PC-3 (cell line): ENCODE measurements around the gene COLEC12. TPM values are rescaled to one million over a fixed set of nuclear protein-coding genes. Genes with fewer than 3 reads are reported as not detected.
A peak's percentile ranks its signal among the peaks of the same experiment; 100 is the strongest.

Experiments
- ATAC-seq: fragments of 200-7000 bp; cut with Tn5 transposase; 2 replicates; pipeline ENCODE4 v1.9.1; 2020; ENCODE audit warnings: mild to moderate bottlenecking, moderate library complexity
- BruUV-seq: library from RNA; stranded (reverse); fragments of 400-500 nt; replicated peaks from 2 replicates; lab custom pipeline; 2021; lab: Mats Ljungman, UMichigan
- CTCF ChIA-PET: fragments of 300-600 bp; sonication (Branson Sonifier 250); formaldehyde crosslinking; loops from one replicate; lab custom pipeline; 2022; ENCODE audit warnings: antibody characterized with exemption; lab: Charles Lee
- POLR2A ChIA-PET: fragments of 300-600 bp; sonication (Branson Sonifier 250); formaldehyde crosslinking; loops from one replicate; lab custom pipeline; 2022; ENCODE audit warnings: antibody characterized with exemption; ENCODE audit not compliant: unreplicated experiment; lab: Charles Lee
- DNase-seq: peaks from one replicate; pipeline ENCODE4 v3.0.0-alpha.2; 2015
- H2AFZ ChIP-seq: fragments of 300-600 bp; sonication (generic); 2 replicates; pipeline ENCODE4 v1.6.0; 2016; ENCODE audit warnings: antibody characterized with exemption, low read length
- H3F3A ChIP-seq: fragments of 300-600 bp; sonication (generic); one replicate; pipeline ENCODE4 v1.6.0; 2017; ENCODE audit warnings: antibody characterized with exemption, low read length, control low read depth, mild to moderate bottlenecking; ENCODE audit not compliant: unreplicated experiment
- H3K27ac ChIP-seq: fragments of 300-600 bp; sonication (generic); 2 replicates; pipeline ENCODE4 v1.5.1; 2016; ENCODE audit warnings: mild to moderate bottlenecking, low read length
- H3K27me3 ChIP-seq: fragments of 300-600 bp; sonication (generic); 2 replicates; pipeline ENCODE4 v1.6.1; 2016; ENCODE audit warnings: low read length, mixed read lengths
- H3K36me3 ChIP-seq: fragments of 300-600 bp; sonication (generic); 2 replicates; pipeline ENCODE4 v1.6.1; 2016; ENCODE audit warnings: low read depth, mixed run types, low read length, mixed read lengths
- H3K4me1 ChIP-seq: fragments of 300-600 bp; sonication (generic); 2 replicates; pipeline ENCODE4 v1.5.1; 2016; ENCODE audit warnings: low read length; ENCODE audit not compliant: insufficient read depth
- H3K4me2 ChIP-seq: fragments of 300-600 bp; sonication (generic); 2 replicates; pipeline ENCODE4 v1.6.0; 2016; ENCODE audit warnings: low read length
- H3K4me3 ChIP-seq: fragments of 300-600 bp; sonication (generic); 2 replicates; pipeline ENCODE4 v1.5.1; 2016; ENCODE audit warnings: mild to moderate bottlenecking, low read length, mixed read lengths
- H3K79me2 ChIP-seq: fragments of 300-600 bp; sonication (generic); 2 replicates; pipeline ENCODE4 v1.6.1; 2017; ENCODE audit warnings: low read length, mixed read lengths
- H3K9ac ChIP-seq: fragments of 300-600 bp; sonication (generic); 2 replicates; pipeline ENCODE4 v1.6.0; 2016; ENCODE audit warnings: mild to moderate bottlenecking, low read length
- H3K9me2 ChIP-seq: fragments of 300-600 bp; sonication (generic); replicated peaks from 2 replicates; pipeline ENCODE4 v1.6.1; 2016; ENCODE audit warnings: mixed run types, low read length, mixed read lengths
- H3K9me3 ChIP-seq: fragments of 300-600 bp; sonication (generic); 2 replicates; pipeline ENCODE4 v1.6.1; 2016; ENCODE audit warnings: low read length, mixed read lengths
- H4K20me1 ChIP-seq: fragments of 300-600 bp; sonication (generic); 2 replicates; pipeline ENCODE4 v1.6.1; 2016; ENCODE audit warnings: low read length, mixed read lengths
- EZH2 ChIP-seq: fragments of 300-600 bp; sonication (generic); IDR thresholded peaks from one replicate; pipeline ENCODE4 v1.6.1; 2017; ENCODE audit warnings: antibody characterized with exemption, mild to moderate bottlenecking, low read length; ENCODE audit not compliant: unreplicated experiment
- EZH2phosphoT487 ChIP-seq: fragments of 300-600 bp; sonication (generic); IDR thresholded peaks from 2 replicates; pipeline ENCODE4 v1.6.1; 2018; ENCODE audit warnings: mild to moderate bottlenecking, antibody characterized with exemption, low read length, borderline replicate concordance
- intact Hi-C: fragments of 100-400 bp; cut with micrococcal nuclease; formaldehyde crosslinking; loops from 2 replicates; pipeline ENCODE4 v1.9.0; 2023
- total RNA-seq: library from RNA; depleted of rRNA; stranded (reverse); fragments of >200 nt; gene quantifications from 2 replicates; pipeline ENCODE4 v1.2.3, GENCODE V29; 2014
- TF ChIP-seq, protein P1 (sequence below): fragments of 300-600 bp; sonication (generic); conservative IDR thresholded peaks from 2 replicates; pipeline ENCODE4 v1.5.1; 2017; ENCODE audit warnings: antibody characterized with exemption, low read depth, mild to moderate bottlenecking, low read length

COLEC12 gene
- total RNA-seq, 1 experiment from 2014 or later: 0.04 TPM

- CTCF ChIA-PET: no interaction called here
- H3K4me2 ChIP-seq: peak overlapping the region; percentile 38
- ATAC-seq (peak; percentile 37), DNase-seq (peak; percentile 52)
- intact Hi-C loops: loop anchor here (5.0 kb wide), 1 partner anchor 118 kb away; no protein-coding TSS in a partner anchor
- H2AFZ ChIP-seq: no peak overlapping the region
- H3K4me1 ChIP-seq: peaks cover 13% of the 10 kb centered on the region
- BruUV-seq: no TSS peak
- no peaks in the 10 kb centered on the region for H3K9me2 ChIP-seq
- no peak for TF ChIP-seq EZH2
- TF ChIP-seq, protein P1, sequence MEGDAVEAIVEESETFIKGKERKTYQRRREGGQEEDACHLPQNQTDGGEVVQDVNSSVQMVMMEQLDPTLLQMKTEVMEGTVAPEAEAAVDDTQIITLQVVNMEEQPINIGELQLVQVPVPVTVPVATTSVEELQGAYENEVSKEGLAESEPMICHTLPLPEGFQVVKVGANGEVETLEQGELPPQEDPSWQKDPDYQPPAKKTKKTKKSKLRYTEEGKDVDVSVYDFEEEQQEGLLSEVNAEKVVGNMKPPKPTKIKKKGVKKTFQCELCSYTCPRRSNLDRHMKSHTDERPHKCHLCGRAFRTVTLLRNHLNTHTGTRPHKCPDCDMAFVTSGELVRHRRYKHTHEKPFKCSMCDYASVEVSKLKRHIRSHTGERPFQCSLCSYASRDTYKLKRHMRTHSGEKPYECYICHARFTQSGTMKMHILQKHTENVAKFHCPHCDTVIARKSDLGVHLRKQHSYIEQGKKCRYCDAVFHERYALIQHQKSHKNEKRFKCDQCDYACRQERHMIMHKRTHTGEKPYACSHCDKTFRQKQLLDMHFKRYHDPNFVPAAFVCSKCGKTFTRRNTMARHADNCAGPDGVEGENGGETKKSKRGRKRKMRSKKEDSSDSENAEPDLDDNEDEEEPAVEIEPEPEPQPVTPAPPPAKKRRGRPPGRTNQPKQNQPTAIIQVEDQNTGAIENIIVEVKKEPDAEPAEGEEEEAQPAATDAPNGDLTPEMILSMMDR: no peak
- no peak for TF ChIP-seq EZH2phosphoT487
- POLR2A ChIA-PET: no interaction called here
- H3K9me3 ChIP-seq: no peaks in the 10 kb centered on the region
- H3K27ac ChIP-seq: no peak overlapping the region
- no peaks in the 10 kb centered on the region for H3K79me2 ChIP-seq
- H3K9ac ChIP-seq: no peak overlapping the region
- no peaks in the 10 kb centered on the region for H4K20me1 ChIP-seq
- no peaks in the 10 kb centered on the region for H3K36me3 ChIP-seq
- H3K4me3 ChIP-seq: peak overlapping the region; percentile 44; the same call in 1 of the 2 replicates
- peaks cover 62% of the 10 kb centered on the region for H3K27me3 ChIP-seq
- no peaks in the 10 kb centered on the region for H3F3A ChIP-seq
Measured at GRCh38 chr18:498931-499775, 1.3 kb downstream of the COLEC12 start.

DNA sequence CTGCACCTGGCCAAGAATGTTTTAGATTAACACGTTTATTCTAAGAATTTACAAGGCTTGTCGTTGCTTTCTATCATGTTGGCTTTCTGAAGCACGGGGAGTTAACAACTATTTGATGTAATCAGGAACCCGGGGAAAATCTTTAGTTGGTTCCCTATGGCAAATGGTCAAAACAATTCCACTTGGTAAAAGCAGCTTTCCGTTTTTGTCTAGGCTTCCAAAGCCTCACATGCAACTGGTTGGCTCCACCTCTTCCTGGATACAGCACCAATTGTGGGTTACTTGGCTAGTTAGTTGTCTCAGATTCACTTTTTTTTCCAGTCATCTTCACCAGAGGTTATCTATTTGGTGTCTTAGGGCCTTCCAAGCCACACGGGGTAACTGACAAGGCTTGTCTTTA is 2.8 kb downstream of the COLEC12 start:
- Histone ChIP-seq H3K79me2 (no peaks in the 10 kb centered on the region), H4K20me1 (no peaks in the 10 kb centered on the region), H3F3A (no peaks in the 10 kb centered on the region), H3K4me3 (no peak overlapping the region), H3K27me3 (peaks cover 62% of the 10 kb centered on the region), H3K27ac (no peak overlapping the region), H3K4me2 (no peak overlapping the region), H3K9me2 (no peaks in the 10 kb centered on the region), H3K4me1 (peaks cover 13% of the 10 kb centered on the region), H3K36me3 (no peaks in the 10 kb centered on the region), H2AFZ (no peak overlapping the region), H3K9me3 (no peaks in the 10 kb centered on the region), H3K9ac (no peak overlapping the region)
- POLR2A ChIA-PET: no interaction called here
- intact Hi-C loops: loop anchor here (5.0 kb wide), 1 partner anchor 120 kb away; no protein-coding TSS in a partner anchor
- CTCF ChIA-PET: no interaction called here
- no peak for ATAC-seq
- DNase-seq: no peak
- BruUV-seq: no TSS peak
- TF ChIP-seq EZH2phosphoT487 (no peak), EZH2 (no peak)
- TF ChIP-seq, protein P1: no peak

GRCh38 chr18:495452-495851 is 5.0 kb downstream of the COLEC12 start:
- ChIA-PET POLR2A (no interaction called here), CTCF (no interaction called here)
- Histone ChIP-seq H3K27me3 (peaks cover 48% of the 10 kb centered on the region), H3K9me2 (no peaks in the 10 kb centered on the region), H3K4me3 (no peak overlapping the region), H3K9me3 (no peaks in the 10 kb centered on the region), H3K9ac (no peak overlapping the region), H3K79me2 (no peaks in the 10 kb centered on the region), H3F3A (no peaks in the 10 kb centered on the region), H3K4me2 (no peak overlapping the region), H4K20me1 (no peaks in the 10 kb centered on the region), H3K27ac (no peak overlapping the region), H3K4me1 (peaks cover 13% of the 10 kb centered on the region), H3K36me3 (no peaks in the 10 kb centered on the region), H2AFZ (no peak overlapping the region)
- DNase-seq: no peak
- intact Hi-C loops: loop anchor here (5.0 kb wide), 1 partner anchor 122 kb away; no protein-coding TSS in a partner anchor
- TF ChIP-seq EZH2: no peak
- TF ChIP-seq, protein P1: no peak
- TF ChIP-seq EZH2phosphoT487: no peak
- no peak for ATAC-seq
- no TSS peak for BruUV-seq
